Measurements from ENCODE around the gene ZNF319.

Gene ZNF319

GRCh38 chr16:57959804-57960203 is 40.7 kb downstream of the ZNF319 start:
- Histone ChIP-seq H3K4me1 (ENCODE audit: low read depth, poor library complexity, severe bottlenecking) (peaks cover 26% of the 10 kb centered on the region), H4K20me1 (ENCODE audit: insufficient read depth) (no peaks in the 10 kb centered on the region), H3K4me2 (no peak overlapping the region), H3K4me3 (IDR thresholded peaks at IDR 0.05; ENCODE audit: insufficient read depth, low read depth, low read length) (no peak overlapping the region), H3K36me3 (ENCODE audit: insufficient read depth) (no peaks in the 10 kb centered on the region), H3K79me2 (ENCODE audit: insufficient read depth, low read depth) (no peaks in the 10 kb centered on the region), H2AFZ (ENCODE audit: low read depth) (no peak overlapping the region), H3K9ac (no peak overlapping the region), H3K27me3 (ENCODE audit: insufficient read depth, low read depth) (no peaks in the 10 kb centered on the region), H3K27ac (no peak overlapping the region)
- TF ChIP-seq CTCF (conservative IDR thresholded peaks at IDR 0.05; ENCODE audit: low read depth, low read length): no peak

- H3K9ac ChIP-seq: no peak overlapping the region
- no peaks in the 10 kb centered on the region for H3K27me3 ChIP-seq (ENCODE audit: insufficient read depth, low read depth)
- H3K4me1 ChIP-seq (ENCODE audit: low read depth, poor library complexity, severe bottlenecking): peaks cover 26% of the 10 kb centered on the region
- H4K20me1 ChIP-seq (ENCODE audit: insufficient read depth): no peaks in the 10 kb centered on the region
- H3K36me3 ChIP-seq (ENCODE audit: insufficient read depth): no peaks in the 10 kb centered on the region
- H2AFZ ChIP-seq (ENCODE audit: low read depth): no peak overlapping the region
- no peaks in the 10 kb centered on the region for H3K79me2 ChIP-seq (ENCODE audit: insufficient read depth, low read depth)
- no peak overlapping the region for H3K4me3 ChIP-seq (IDR thresholded peaks at IDR 0.05; ENCODE audit: insufficient read depth, low read depth, low read length)
- H3K4me2 ChIP-seq: no peak overlapping the region
- no peak for TF ChIP-seq CTCF (conservative IDR thresholded peaks at IDR 0.05; ENCODE audit: low read depth, low read length)
- no peak overlapping the region for H3K27ac ChIP-seq
These were observed 41.4 kb downstream of the ZNF319 start for GRCh38 chr16:57959121-57959520.

GRCh38 chr16:57958544-57958943 is 41.9 kb downstream of the ZNF319 start:
- no peaks in the 10 kb centered on the region for H3K36me3 ChIP-seq (ENCODE audit: insufficient read depth)
- H3K4me1 ChIP-seq (ENCODE audit: low read depth, poor library complexity, severe bottlenecking): peaks cover 25% of the 10 kb centered on the region
- H3K27ac ChIP-seq: no peak overlapping the region
- H4K20me1 ChIP-seq (ENCODE audit: insufficient read depth): no peaks in the 10 kb centered on the region
- no peak for TF ChIP-seq CTCF (conservative IDR thresholded peaks at IDR 0.05; ENCODE audit: low read depth, low read length)
- no peaks in the 10 kb centered on the region for H3K79me2 ChIP-seq (ENCODE audit: insufficient read depth, low read depth)
- no peaks in the 10 kb centered on the region for H3K27me3 ChIP-seq (ENCODE audit: insufficient read depth, low read depth)
- no peak overlapping the region for H3K9ac ChIP-seq
- H3K4me3 ChIP-seq (IDR thresholded peaks at IDR 0.05; ENCODE audit: insufficient read depth, low read depth, low read length): no peak overlapping the region
- no peak overlapping the region for H3K4me2 ChIP-seq
- no peak overlapping the region for H2AFZ ChIP-seq (ENCODE audit: low read depth)

GRCh38 chr16:57957673-57958392 is 42.6 kb downstream of the ZNF319 start:
- Histone ChIP-seq H3K79me2 (ENCODE audit: insufficient read depth, low read depth) (no peaks in the 10 kb centered on the region), H3K27me3 (ENCODE audit: insufficient read depth, low read depth) (no peaks in the 10 kb centered on the region), H3K36me3 (ENCODE audit: insufficient read depth) (no peaks in the 10 kb centered on the region), H4K20me1 (ENCODE audit: insufficient read depth) (no peaks in the 10 kb centered on the region), H3K27ac (no peak overlapping the region), H3K4me2 (no peak overlapping the region), H3K9ac (no peak overlapping the region), H3K4me1 (ENCODE audit: low read depth, poor library complexity, severe bottlenecking) (peaks cover 18% of the 10 kb centered on the region), H2AFZ (ENCODE audit: low read depth) (no peak overlapping the region), H3K4me3 (IDR thresholded peaks at IDR 0.05; ENCODE audit: insufficient read depth, low read depth, low read length) (no peak overlapping the region)
- no peak for TF ChIP-seq CTCF (conservative IDR thresholded peaks at IDR 0.05; ENCODE audit: low read depth, low read length)
